ENCODE results near the gene MGMT. TPM values are rescaled to one million over a fixed set of nuclear protein-coding genes. Genes with fewer than 3 reads are reported as not detected.

MGMT gene
- total RNA-seq, 1 experiment from 2014 or later = 11.5 TPM

DNA sequence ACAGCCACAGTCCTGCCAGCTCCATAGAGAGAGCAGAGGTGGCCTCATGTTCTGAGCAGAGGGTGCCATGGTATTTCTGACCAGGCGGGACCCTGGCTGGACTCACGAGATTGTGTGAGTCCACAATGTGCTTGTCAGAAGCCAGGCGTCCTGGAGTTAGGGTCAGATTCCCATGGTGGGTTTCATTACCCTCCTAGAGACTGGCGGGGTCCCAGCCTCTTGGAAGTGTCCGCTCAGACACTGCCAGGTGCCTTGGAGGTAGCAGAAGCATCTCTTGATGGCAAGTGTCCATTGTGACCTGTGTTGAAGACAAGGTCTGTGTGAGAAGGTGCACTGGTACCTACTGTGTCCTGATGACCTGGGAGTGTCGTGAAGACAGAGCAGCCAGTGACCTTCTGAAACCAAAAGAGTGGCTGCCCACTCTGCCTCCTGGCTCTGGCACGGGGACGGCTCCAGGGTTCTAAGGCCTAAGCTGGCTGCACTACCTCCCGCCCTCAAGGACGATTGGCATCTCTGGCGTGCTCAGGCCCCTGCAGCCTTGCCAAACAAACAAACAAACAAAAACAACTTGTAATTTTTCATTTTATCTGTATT is 56.8 kb downstream of the MGMT start:
- Histone ChIP-seq H3K27ac (ENCODE audit: low read depth, low read length) (no peak overlapping the region), H3K79me2 (ENCODE audit: insufficient read depth, low read length) (no peaks in the 10 kb centered on the region), H3K4me1 (ENCODE audit: control insufficient read depth in 1 of 2, insufficient read depth in 2 of 2, low read length in 2 of 2) (no peaks in the 10 kb centered on the region), H3K36me3 (ENCODE audit: control insufficient read depth in 1 of 2, insufficient read depth in 2 of 2, low read length in 2 of 2) (no peaks in the 10 kb centered on the region), H3K27me3 (ENCODE audit: insufficient read depth, low read length) (no peaks in the 10 kb centered on the region), H3K4me2 (ENCODE audit: low read length) (no peak overlapping the region), H3K9ac (ENCODE audit: low read length) (no peak overlapping the region), H3K4me3 (replicated peaks in 1 of 2; ENCODE audit: low read depth in 1 of 2, low read length in 2 of 2) (no peak overlapping the region), H3K9me2 (ENCODE audit: insufficient read depth) (no peaks in the 10 kb centered on the region), H2AFZ (ENCODE audit: low read depth, low read length, poor library complexity, severe bottlenecking) (no peak overlapping the region), H3K9me3 (ENCODE audit: control insufficient read depth in 1 of 2, insufficient read depth in 1 of 2, low read depth in 1 of 2, low read length in 2 of 2) (peaks cover 7 to 20% of the 10 kb centered on the region in 2 experiments; a peak in 2 of 4 replicates), H4K20me1 (ENCODE audit: insufficient read depth) (no peaks in the 10 kb centered on the region)
- ChIA-PET CTCF (no interaction called here), POLR2A (no interaction called here), RAD21 (ENCODE audit: low non-redundant PET in 1 of 2, low total read pairs in 2 of 2, uncharacterized antibody in 2 of 2, unreplicated experiment in 2 of 2) (no interaction called here)
- BruUV-seq (replicated peaks) = no TSS peak
- intact Hi-C loops (cut with micrococcal nuclease) = no loop called here
- DNase-seq (ENCODE audit: low read depth, low spot score) = no peak
- ATAC-seq = no peak
- TF ChIP-seq CBX3 (IDR thresholded peaks at IDR 0.05; ENCODE audit: low read depth) (no peak), YY1 (IDR thresholded peaks at IDR 0.05; ENCODE audit: extremely low read depth, insufficient replicate concordance, low read depth, low read length) (no peak), SIN3A (IDR thresholded peaks at IDR 0.05; ENCODE audit: low read depth) (no peak), MAX (IDR thresholded peaks at IDR 0.05) (no peak), FOSL1 (IDR thresholded peaks at IDR 0.05; ENCODE audit: low read depth) (no peak), ZBTB33 (IDR thresholded peaks at IDR 0.05; ENCODE audit: extremely low read depth, insufficient replicate concordance, low read length) (no peak), SP1 (IDR thresholded peaks at IDR 0.05; ENCODE audit: low read depth) (no peak), ZNF274 (IDR thresholded peaks at IDR 0.05; ENCODE audit: low read depth, low read length) (no peak)
- TF ChIP-seq, protein P1, sequence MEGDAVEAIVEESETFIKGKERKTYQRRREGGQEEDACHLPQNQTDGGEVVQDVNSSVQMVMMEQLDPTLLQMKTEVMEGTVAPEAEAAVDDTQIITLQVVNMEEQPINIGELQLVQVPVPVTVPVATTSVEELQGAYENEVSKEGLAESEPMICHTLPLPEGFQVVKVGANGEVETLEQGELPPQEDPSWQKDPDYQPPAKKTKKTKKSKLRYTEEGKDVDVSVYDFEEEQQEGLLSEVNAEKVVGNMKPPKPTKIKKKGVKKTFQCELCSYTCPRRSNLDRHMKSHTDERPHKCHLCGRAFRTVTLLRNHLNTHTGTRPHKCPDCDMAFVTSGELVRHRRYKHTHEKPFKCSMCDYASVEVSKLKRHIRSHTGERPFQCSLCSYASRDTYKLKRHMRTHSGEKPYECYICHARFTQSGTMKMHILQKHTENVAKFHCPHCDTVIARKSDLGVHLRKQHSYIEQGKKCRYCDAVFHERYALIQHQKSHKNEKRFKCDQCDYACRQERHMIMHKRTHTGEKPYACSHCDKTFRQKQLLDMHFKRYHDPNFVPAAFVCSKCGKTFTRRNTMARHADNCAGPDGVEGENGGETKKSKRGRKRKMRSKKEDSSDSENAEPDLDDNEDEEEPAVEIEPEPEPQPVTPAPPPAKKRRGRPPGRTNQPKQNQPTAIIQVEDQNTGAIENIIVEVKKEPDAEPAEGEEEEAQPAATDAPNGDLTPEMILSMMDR (IDR thresholded peaks at IDR 0.05 in 2 of 3, conservative IDR thresholded peaks at IDR 0.05 in 1 of 3; ENCODE audit: borderline replicate concordance in 1 of 3, insufficient read depth in 1 of 3, low read depth in 2 of 3, low read length in 2 of 3) = no peak
